HepG2 (cell line): ENCODE results near the gene CMTM4. TPM values are rescaled to one million over a fixed set of nuclear protein-coding genes. Genes with fewer than 3 reads are reported as not detected.
A peak's percentile ranks its signal among the peaks of the same experiment; 100 is the strongest.

Source experiments
- CEBPZ ChIP-seq: IDR thresholded peaks from 2 replicates; pipeline ENCODE4 v1.6.1; 2012; ENCODE audit warnings: low read length, improper control_type of control experiment
- JDP2 ChIP-seq: sonication (generic); formaldehyde crosslinking; IDR thresholded peaks from 2 replicates; pipeline ENCODE4 v1.8.1; 2022; ENCODE audit warnings: missing genetic modification reagents, borderline replicate concordance
- NPAS2 ChIP-seq: sonication (generic); formaldehyde crosslinking; IDR thresholded peaks from 2 replicates; pipeline ENCODE4 v1.8.0; 2022; ENCODE audit warnings: mild to moderate bottlenecking, missing genetic modification reagents, borderline replicate concordance
- RFX1 ChIP-seq: fragments of 450-650 bp; IDR thresholded peaks from 2 replicates; pipeline ENCODE4 v1.6.1; 2017
- SKI ChIP-seq: fragments of 450-650 bp; IDR thresholded peaks from one replicate; pipeline ENCODE4 v1.6.1; 2018; ENCODE audit warnings: mild to moderate bottlenecking; ENCODE audit not compliant: partially characterized antibody
- THAP8 ChIP-seq: sonication (generic); formaldehyde crosslinking; IDR thresholded peaks from 2 replicates; pipeline ENCODE4 v1.5.1; 2020; ENCODE audit warnings: missing genetic modification reagents, mild to moderate bottlenecking, borderline replicate concordance
- THAP9 ChIP-seq: sonication (generic); formaldehyde crosslinking; IDR thresholded peaks from 2 replicates; pipeline ENCODE4; 2020; ENCODE audit warnings: missing genetic modification reagents, mild to moderate bottlenecking, borderline replicate concordance
- ZBED4 ChIP-seq: sonication (generic); formaldehyde crosslinking; IDR thresholded peaks from 2 replicates; pipeline ENCODE4 v1.4.0; 2020; ENCODE audit warnings: missing genetic modification reagents, borderline replicate concordance
- ZBTB10 ChIP-seq: sonication (generic); formaldehyde crosslinking; IDR thresholded peaks from 2 replicates; pipeline ENCODE4 v1.4.0; 2020; ENCODE audit warnings: missing genetic modification reagents, borderline replicate concordance
- ZNF510 ChIP-seq: sonication (generic); formaldehyde crosslinking; IDR thresholded peaks from 2 replicates; pipeline ENCODE4 v1.4.0; 2020; ENCODE audit warnings: low read depth, mild to moderate bottlenecking, missing genetic modification reagents
- ZNF704 ChIP-seq: sonication (generic); formaldehyde crosslinking; IDR thresholded peaks from 2 replicates; pipeline ENCODE4 v1.8.1; 2023; ENCODE audit warnings: mild to moderate bottlenecking, inconsistent platforms, moderate library complexity, missing genetic modification reagents, borderline replicate concordance
- ZNF737 ChIP-seq: sonication (generic); formaldehyde crosslinking; IDR thresholded peaks from 2 replicates; pipeline ENCODE4 v1.5.0; 2020; ENCODE audit warnings: missing genetic modification reagents, mild to moderate bottlenecking, borderline replicate concordance
- polyA plus RNA-seq, 8 experiments: library from polyadenylated mRNA; depleted of rRNA in 3 of 8; stranded (reverse) in 7 of 8; unstranded in 1 of 8; fragments of >200 nt; fragmentation: Illumina TruSeq in 4 of 8; extraction: Trizol in 4 of 8; gene quantifications; 2 replicates each; pipeline versions ENCODE4 v1.2.1 to v1.2.3, GENCODE V29; 2011 to 2016; ENCODE audit warnings: low read depth in 4 of 8, missing spikeins in 1 of 8, mixed read lengths in 1 of 8; ENCODE audit not compliant: insufficient read depth in 1 of 8
- total RNA-seq, 5 experiments: library from RNA; depleted of rRNA; stranded (reverse); fragments of >200 nt; fragmentation: Illumina TruSeq; extraction: Trizol; gene quantifications; 2 replicates each; pipeline ENCODE4 v1.2.3, GENCODE V29; 2016; ENCODE audit warnings: low read depth in 1 of 5

Gene CMTM4
- total and polyA plus RNA-seq, 2 of the 13 experiments (the other 11 are each of a cell fraction or from before 2014, with no cell fraction given) = 32.0 to 36.3 TPM

GRCh38 chr16:66695935-66696668 lies 441 bp downstream of the CMTM4 start (continued):
- TF ChIP-seq ZBTB10 (CRISPR knock-in tag) = no peak
- TF ChIP-seq THAP8 = peak; percentile 19; the same call in 1 of the 2 replicates
- no peak for TF ChIP-seq RFX1
- TF ChIP-seq ZNF510 = no peak
- TF ChIP-seq NPAS2 (CRISPR knock-in tag) = no peak
- no peak for TF ChIP-seq JDP2 (CRISPR knock-in tag)
- 0 out of 2 replicates have a peak, but pooled peaks have one; percentile 7 for TF ChIP-seq ZNF737 (CRISPR knock-in tag)
- no peak for TF ChIP-seq THAP9 (CRISPR knock-in tag)
- no peak for TF ChIP-seq ZBED4
- no peak; the same call in 1 of the 2 replicates for TF ChIP-seq ZNF704 (CRISPR knock-in tag)
- TF ChIP-seq CEBPZ = no peak
- TF ChIP-seq SKI = peak; percentile 49
